Cardiac muscle cell (in vitro differentiated cells and primary cell): ENCODE measurements around the gene SKP2. TPM values are rescaled to one million over a fixed set of nuclear protein-coding genes. Genes with fewer than 3 reads are reported as not detected.

Experiments
- DNase-seq, 2 donors: peaks; one replicate each; pipeline versions ENCODE4 v3.0.0 to v3.0.0-alpha.2; 2010 to 2017; ENCODE audit warnings: low read depth in 1 of 2, low spot score in 1 of 2
- H3K27ac ChIP-seq: fragments of 200-600 bp; sonication (generic); 2 replicates; pipeline ENCODE4 v1.5.1; 2016
- H3K27me3 ChIP-seq: fragments of 200-600 bp; sonication (generic); 2 replicates; pipeline ENCODE4 v1.6.0; 2016; ENCODE audit warnings: control low read depth
- H3K36me3 ChIP-seq: fragments of 200-600 bp; sonication (generic); 2 replicates; pipeline ENCODE4 v1.5.1; 2016; ENCODE audit warnings: control low read depth
- H3K4me1 ChIP-seq: fragments of 200-600 bp; sonication (generic); 2 replicates; pipeline ENCODE4 v1.8.1; 2017; ENCODE audit warnings: low read depth, mild to moderate bottlenecking, mixed run types
- H3K4me3 ChIP-seq: fragments of 200-600 bp; sonication (generic); 2 replicates; pipeline ENCODE4 v1.5.1; 2016; ENCODE audit warnings: mild to moderate bottlenecking
- H3K9me3 ChIP-seq: fragments of 200-600 bp; sonication (generic); 2 replicates; pipeline ENCODE4 v1.5.1; 2017; ENCODE audit warnings: low read depth, mild to moderate bottlenecking, control low read depth
- CTCF ChIP-seq: IDR thresholded peaks from 2 replicates; pipeline ENCODE4 v1.5.1; 2012; ENCODE audit warnings: low read depth, mild to moderate bottlenecking, low read length
- polyA plus RNA-seq: library from polyadenylated mRNA; unstranded; fragments of >200 nt; fragmentation: Nextera tagmentation; extraction: Ambion mirVana; gene quantifications from 2 replicates; pipeline ENCODE4 v1.2.1, GENCODE V29; 2016
- total RNA-seq: library from RNA; depleted of rRNA; stranded (reverse); fragments of >200 nt; gene quantifications from 2 replicates; pipeline ENCODE4 v1.2.3, GENCODE V29; 2016

Gene SKP2
- total and polyA plus RNA-seq, 2 experiments from 2014 or later, result 30.3 to 36.1 TPM

- no peak for DNase-seq
- Histone ChIP-seq H3K36me3 (peaks cover 66% of the 10 kb centered on the region), H3K4me1 (no peaks in the 10 kb centered on the region), H3K9me3 (no peaks in the 10 kb centered on the region), H3K4me3 (no peak overlapping the region), H3K27ac (no peak overlapping the region), H3K27me3 (no peaks in the 10 kb centered on the region)
- TF ChIP-seq CTCF, result no peak
These were observed 23.1 kb downstream of the SKP2 start for GRCh38 chr5:36175043-36175442.

- Histone ChIP-seq H3K36me3 (peaks cover 66% of the 10 kb centered on the region), H3K27ac (no peak overlapping the region), H3K4me3 (no peak overlapping the region), H3K9me3 (no peaks in the 10 kb centered on the region), H3K4me1 (no peaks in the 10 kb centered on the region), H3K27me3 (no peaks in the 10 kb centered on the region)
- DNase-seq, result no peak
- TF ChIP-seq CTCF, result no peak
These were observed 25.2 kb downstream of the SKP2 start for GRCh38 chr5:36177154-36177553.

GRCh38 chr5:36177715-36178523 lies 26.0 kb downstream of the SKP2 start:
- peak; percentile 53 for TF ChIP-seq CTCF
- H3K4me1 ChIP-seq, result no peaks in the 10 kb centered on the region
- no peak overlapping the region for H3K4me3 ChIP-seq
- no peak overlapping the region for H3K27ac ChIP-seq
- no peaks in the 10 kb centered on the region for H3K27me3 ChIP-seq
- H3K9me3 ChIP-seq, result no peaks in the 10 kb centered on the region
- peaks cover 66% of the 10 kb centered on the region for H3K36me3 ChIP-seq
- DNase-seq, result peak; percentile 52 to 72

GRCh38 chr5:36178524-36178890 lies 26.6 kb downstream of the SKP2 start:
- DNase-seq, result no peak
- no peak for TF ChIP-seq CTCF
- H3K4me1 ChIP-seq, result no peaks in the 10 kb centered on the region
- H3K27me3 ChIP-seq, result no peaks in the 10 kb centered on the region
- H3K9me3 ChIP-seq, result no peaks in the 10 kb centered on the region
- no peak overlapping the region for H3K4me3 ChIP-seq
- no peak overlapping the region for H3K27ac ChIP-seq
- peaks cover 62% of the 10 kb centered on the region for H3K36me3 ChIP-seq

- H3K27ac ChIP-seq, result no peak overlapping the region
- no peak for TF ChIP-seq CTCF
- H3K4me1 ChIP-seq, result no peaks in the 10 kb centered on the region
- peaks cover 60% of the 10 kb centered on the region for H3K36me3 ChIP-seq
- no peaks in the 10 kb centered on the region for H3K9me3 ChIP-seq
- DNase-seq, result no peak
- H3K4me3 ChIP-seq, result no peak overlapping the region
- no peaks in the 10 kb centered on the region for H3K27me3 ChIP-seq
These were observed 28.0 kb downstream of the SKP2 start for GRCh38 chr5:36179950-36180349.
